SK-N-SH treated with all-trans-retinoic acid at 6 μM for 48 hours (cell line): ENCODE measurements around the gene VDAC1.

Source experiments
- ATAC-seq: fragments of 200-7000 bp; cut with Tn5 transposase; 3 replicates; pipeline ENCODE4 v1.9.1; 2020; ENCODE audit warnings: mild to moderate bottlenecking, moderate library complexity
- ARNTL ChIP-seq: fragments of 450-650 bp; formaldehyde crosslinking; IDR thresholded peaks from 2 replicates; pipeline ENCODE4 v1.5.0; 2020; ENCODE audit warnings: low read depth, mild to moderate bottlenecking, moderate library complexity, borderline replicate concordance
- BACH2 ChIP-seq: fragments of 250-450 bp; sonication (Bioruptor Pico); IDR thresholded peaks from 2 replicates; pipeline ENCODE4 v1.9.0; 2021; ENCODE audit warnings: mild to moderate bottlenecking, borderline replicate concordance
- CREB5 ChIP-seq: fragments of 250-450 bp; sonication (Bioruptor Pico); IDR thresholded peaks from 2 replicates; pipeline ENCODE4 v1.5.1; 2020; ENCODE audit warnings: low read depth, mild to moderate bottlenecking, moderate library complexity
- CSDC2 ChIP-seq: fragments of 250-450 bp; sonication (Bioruptor Pico); IDR thresholded peaks from 2 replicates; pipeline ENCODE4 v1.5.0; 2020; ENCODE audit warnings: mild to moderate bottlenecking, moderate library complexity
- ESRRG ChIP-seq: fragments of 250-450 bp; sonication (Bioruptor Pico); IDR thresholded peaks from 2 replicates; pipeline ENCODE4 v1.6.1; 2021; ENCODE audit warnings: mild to moderate bottlenecking
- GLIS3 ChIP-seq: fragments of 250-450 bp; sonication (Bioruptor Pico); IDR thresholded peaks from 2 replicates; pipeline ENCODE4 v1.5.0; 2020; ENCODE audit warnings: mild to moderate bottlenecking, moderate library complexity
- ISL1 ChIP-seq: fragments of 250-450 bp; sonication (Bioruptor Pico); IDR thresholded peaks from 2 replicates; pipeline ENCODE4 v2.1.2; 2022; ENCODE audit warnings: mild to moderate bottlenecking, moderate library complexity
- OSR1 ChIP-seq: fragments of 250-450 bp; sonication (Bioruptor Pico); IDR thresholded peaks from 2 replicates; pipeline ENCODE4 v1.8.0; 2022; ENCODE audit warnings: moderate library complexity, mild to moderate bottlenecking, inconsistent platforms
- POU6F1 ChIP-seq: fragments of 250-450 bp; sonication (Bioruptor Pico); IDR thresholded peaks from 2 replicates; pipeline ENCODE4 v1.8.0; 2021; ENCODE audit warnings: low read depth, mild to moderate bottlenecking, moderate library complexity, borderline replicate concordance
- PPARA ChIP-seq: fragments of 250-450 bp; sonication (Bioruptor Pico); IDR thresholded peaks from 2 replicates; pipeline ENCODE4 v1.5.0; 2020; ENCODE audit warnings: mild to moderate bottlenecking, borderline replicate concordance
- SNAI2 ChIP-seq: fragments of 250-450 bp; sonication (Bioruptor Pico); IDR thresholded peaks from 2 replicates; pipeline ENCODE4 v1.5.0; 2020; ENCODE audit warnings: mild to moderate bottlenecking, moderate library complexity
- TCF4 ChIP-seq: fragments of 250-450 bp; sonication (Bioruptor Pico); IDR thresholded peaks from 2 replicates; pipeline ENCODE4 v1.8.0; 2021; ENCODE audit warnings: mild to moderate bottlenecking, moderate library complexity, borderline replicate concordance
- TOX ChIP-seq: fragments of 250-450 bp; sonication (Bioruptor Pico); IDR thresholded peaks from 2 replicates; pipeline ENCODE4 v1.8.0; 2021; ENCODE audit warnings: mild to moderate bottlenecking, moderate library complexity, borderline replicate concordance
- ZC3H10 ChIP-seq: fragments of 250-450 bp; sonication (Bioruptor Pico); IDR thresholded peaks from 2 replicates; pipeline ENCODE4 v1.5.1; 2021; ENCODE audit warnings: mild to moderate bottlenecking, moderate library complexity
- ZFP3 ChIP-seq: fragments of 250-450 bp; sonication (Bioruptor Pico); IDR thresholded peaks from 2 replicates; pipeline ENCODE4 v1.5.0; 2020; ENCODE audit warnings: mild to moderate bottlenecking, moderate library complexity
- ZFP30 ChIP-seq: fragments of 450-650 bp; formaldehyde crosslinking; IDR thresholded peaks from 2 replicates; pipeline ENCODE4 v1.5.0; 2022; ENCODE audit warnings: mild to moderate bottlenecking, moderate library complexity
- ZNF70 ChIP-seq: fragments of 450-650 bp; formaldehyde crosslinking; IDR thresholded peaks from 2 replicates; pipeline ENCODE4 v1.5.0; 2020; ENCODE audit warnings: mild to moderate bottlenecking, moderate library complexity
- ZNF8 ChIP-seq: fragments of 450-650 bp; formaldehyde crosslinking; IDR thresholded peaks from 2 replicates; pipeline ENCODE4 v1.5.0; 2020; ENCODE audit warnings: mild to moderate bottlenecking, moderate library complexity

Gene VDAC1

GRCh38 chr5:133950821-133951612 lies 53.8 kb downstream of the VDAC1 start:
- TF ChIP-seq PPARA (CRISPR knock-in tag): no peak
- TF ChIP-seq TCF4 (CRISPR knock-in tag): no peak
- no peak for TF ChIP-seq OSR1 (CRISPR knock-in tag)
- no peak for TF ChIP-seq ZNF70 (CRISPR knock-in tag)
- ATAC-seq: no peak

- no peak for ATAC-seq
- TF ChIP-seq ZC3H10 (CRISPR knock-in tag) (no peak), PPARA (CRISPR knock-in tag) (no peak), ZNF70 (CRISPR knock-in tag) (no peak), ARNTL (no peak), POU6F1 (CRISPR knock-in tag) (no peak), BACH2 (CRISPR knock-in tag) (no peak)
Measured at GRCh38 chr5:133948721-133949120, 56.1 kb downstream of the VDAC1 start.

- TF ChIP-seq ZNF70 (CRISPR knock-in tag): no peak
- no peak for TF ChIP-seq BACH2 (CRISPR knock-in tag)
- TF ChIP-seq TOX (CRISPR knock-in tag): no peak
- no peak for ATAC-seq
Measured at GRCh38 chr5:133947431-133947841, 57.3 kb downstream of the VDAC1 start.

- no peak for TF ChIP-seq ISL1 (CRISPR knock-in tag)
- TF ChIP-seq PPARA (CRISPR knock-in tag): no peak
- no peak for TF ChIP-seq ESRRG (CRISPR knock-in tag)
- no peak for TF ChIP-seq ZC3H10 (CRISPR knock-in tag)
- TF ChIP-seq, all 23 proteins: peak for 0
- no peak for ATAC-seq
Measured at GRCh38 chr5:133945568-133945967, 59.2 kb downstream of the VDAC1 start.

- TF ChIP-seq ZFP3 (CRISPR knock-in tag) (no peak), ZNF70 (CRISPR knock-in tag) (no peak), CREB5 (CRISPR knock-in tag) (no peak), ZC3H10 (CRISPR knock-in tag) (no peak), POU6F1 (CRISPR knock-in tag) (no peak), CSDC2 (CRISPR knock-in tag) (no peak), ARNTL (no peak), ZFP30 (CRISPR knock-in tag) (no peak), BACH2 (CRISPR knock-in tag) (no peak), SNAI2 (CRISPR knock-in tag) (no peak)
- ATAC-seq: peak; percentile 86
Measured at GRCh38 chr5:133944263-133945185, 60.3 kb downstream of the VDAC1 start.

GRCh38 chr5:133943475-133943817 lies 61.3 kb downstream of the VDAC1 start:
- no peak for ATAC-seq
- TF ChIP-seq ZNF70 (CRISPR knock-in tag) (no peak), PPARA (CRISPR knock-in tag) (no peak), BACH2 (CRISPR knock-in tag) (no peak), POU6F1 (CRISPR knock-in tag) (no peak), ZNF8 (CRISPR knock-in tag) (no peak), GLIS3 (no peak), TCF4 (CRISPR knock-in tag) (no peak), ZFP30 (CRISPR knock-in tag) (no peak)
- TF ChIP-seq, all 23 proteins: peak for 0
